Measurements from ENCODE around the gene ACSL6. TPM values are rescaled to one million over a fixed set of nuclear protein-coding genes. Genes with fewer than 3 reads are reported as not detected.
A peak's percentile ranks its signal among the peaks of the same experiment; 100 is the strongest.

ACSL6 gene
- total RNA-seq, 4 donors from 2014 or later, result 0.04 to 3.2 (median 1.1) TPM

GRCh38 chr5:132008961-132009680 lies 2.3 kb downstream of the ACSL6 start:
- WGBS, 2 donors, result 20 to 42% methylated on average over 1 to 2 of the region's 5 CpGs
- intact Hi-C loops (cut with DNase I), result loop anchor here (5.0 kb wide), 1 partner anchor 422 kb away; no protein-coding TSS in a partner anchor
- H3K4me3 ChIP-seq, result no peak overlapping the region
- H3K27ac ChIP-seq, result no peak overlapping the region
- peaks cover 13 to 39% (median 14%) of the 10 kb centered on the region in 3 donors for H3K4me1 ChIP-seq
- no peak for DNase-seq
- H3K36me3 ChIP-seq, result no peaks in the 10 kb centered on the region
- H3K27me3 ChIP-seq, result peaks cover 0 to 20% (median 0%) of the 10 kb centered on the region in 4 donors
- TF ChIP-seq POLR2A (IDR thresholded peaks at IDR 0.05) (no peak), CTCF (IDR thresholded peaks at IDR 0.05) (no peak)
- H3K9me3 ChIP-seq, result no peaks in the 10 kb centered on the region

GRCh38 chr5:132008163-132008473 lies 3.3 kb downstream of the ACSL6 start:
- TF ChIP-seq POLR2A (IDR thresholded peaks at IDR 0.05) (no peak), CTCF (IDR thresholded peaks at IDR 0.05) (no peak)
- DNase-seq, result no peak
- intact Hi-C loops (cut with DNase I), result loop anchor here (5.0 kb wide), 1 partner anchor 421 kb away; no protein-coding TSS in a partner anchor

GRCh38 chr5:132007399-132008162 lies 3.9 kb downstream of the ACSL6 start:
- peak; percentile 49 to 83 (median 72) for TF ChIP-seq CTCF (IDR thresholded peaks at IDR 0.05)
- no peak for TF ChIP-seq POLR2A (IDR thresholded peaks at IDR 0.05)
- Histone ChIP-seq H3K27me3 (peaks cover 0 to 20% (median 0%) of the 10 kb centered on the region in 4 donors), H3K36me3 (no peaks in the 10 kb centered on the region), H3K4me3 (no peak overlapping the region), H3K27ac (no peak overlapping the region), H3K9me3 (no peaks in the 10 kb centered on the region), H3K4me1 (peaks cover 13 to 39% (median 14%) of the 10 kb centered on the region in 3 donors)
- peak; percentile 8 for DNase-seq
- 0% methylated on average over 1 of the region's 2 CpGs; no CpG with 5 or more reads in 1 of the 2 donors for WGBS, 2 donors
- intact Hi-C loops (cut with DNase I), result loop anchor here (5.0 kb wide), 1 partner anchor 420 kb away; no protein-coding TSS in a partner anchor

More at GRCh38 chr5:132008163-132008473, 3.3 kb downstream of the ACSL6 start:
- 30 to 56% methylated on average over 2 of the region's 2 CpGs for WGBS, 2 donors
- Histone ChIP-seq H3K4me3 (no peak overlapping the region), H3K36me3 (no peaks in the 10 kb centered on the region), H3K27ac (no peak overlapping the region), H3K4me1 (peaks cover 13 to 39% (median 14%) of the 10 kb centered on the region in 3 donors), H3K9me3 (no peaks in the 10 kb centered on the region), H3K27me3 (peaks cover 0 to 20% (median 0%) of the 10 kb centered on the region in 4 donors)

- H3K27me3 ChIP-seq, result peaks cover 0 to 9% (median 0%) of the 10 kb centered on the region in 4 donors
- no peak overlapping the region for H3K4me3 ChIP-seq
- no peaks in the 10 kb centered on the region for H3K36me3 ChIP-seq
- intact Hi-C loops (cut with DNase I), result loop anchor here (5.0 kb wide), 1 partner anchor 419 kb away; no protein-coding TSS in a partner anchor
- peaks cover 8 to 32% (median 11%) of the 10 kb centered on the region in 3 donors for H3K4me1 ChIP-seq
- no peak for DNase-seq
- WGBS, 2 donors, result 82 to 90% methylated on average over 4 of the region's 6 CpGs
- H3K27ac ChIP-seq, result no peak overlapping the region
- no peaks in the 10 kb centered on the region for H3K9me3 ChIP-seq
- TF ChIP-seq POLR2A (IDR thresholded peaks at IDR 0.05), result no peak
- TF ChIP-seq CTCF (IDR thresholded peaks at IDR 0.05), result no peak
These were observed 4.9 kb downstream of the ACSL6 start for GRCh38 chr5:132006331-132007120.

Data from esophagus squamous epithelium (tissue), 5 donors.